Measurements from ENCODE around the gene CNPY1. TPM values are rescaled to one million over a fixed set of nuclear protein-coding genes. Genes with fewer than 3 reads are reported as not detected.

CNPY1 gene
- total RNA-seq, 2 experiments from 2014 or later = not detected

Other genes with a start within 250 kb of the CNPY1 start
- 10 to 100 TPM; 52.5 to 53.4 TPM for gene INSIG1, start 248.7 kb downstream of the CNPY1 start, total RNA-seq
- gene EN2, start 88.4 kb downstream of the CNPY1 start, total RNA-seq = not detected
- gene RBM33, start 98.1 kb upstream of the CNPY1 start, total RNA-seq = 10 to 100 TPM; 69.8 to 74.6 TPM

Data from activated naive CD8-positive, alpha-beta T cell treated with anti-CD3 and anti-CD28 coated beads for 36 hours (primary cell).